Smooth muscle cell (in vitro differentiated cells): ENCODE data around the gene CGNL1. TPM values are rescaled to one million over a fixed set of nuclear protein-coding genes. Genes with fewer than 3 reads are reported as not detected.

Source experiments
- DNase-seq: peaks from one replicate; lab custom pipeline; 2025; ENCODE audit not compliant: unreplicated experiment; lab: John Stamatoyannopoulos, UW
- H2AFZ ChIP-seq: fragments of 200-600 bp; sonication (generic); 2 replicates; pipeline ENCODE4 v1.6.0; 2016; ENCODE audit warnings: antibody characterized with exemption, low read depth, mild to moderate bottlenecking
- H3F3A ChIP-seq: fragments of 200-600 bp; sonication (generic); 2 replicates; pipeline ENCODE4 v1.6.0; 2017; ENCODE audit warnings: antibody characterized with exemption, low read depth
- H3K27ac ChIP-seq: fragments of 200-600 bp; sonication (generic); 2 replicates; pipeline ENCODE4 v1.5.1; 2016; ENCODE audit warnings: low read depth, mild to moderate bottlenecking
- H3K27me3 ChIP-seq: fragments of 200-600 bp; sonication (generic); 2 replicates; pipeline ENCODE4 v1.6.1; 2016; ENCODE audit warnings: low read depth, mild to moderate bottlenecking
- H3K36me3 ChIP-seq: fragments of 200-600 bp; sonication (generic); 2 replicates; pipeline ENCODE4 v1.5.1; 2016; ENCODE audit warnings: low read depth
- H3K4me1 ChIP-seq: fragments of 200-600 bp; sonication (generic); 2 replicates; pipeline ENCODE4 v1.5.1; 2016; ENCODE audit warnings: low read depth
- H3K4me2 ChIP-seq: fragments of 200-600 bp; sonication (generic); 2 replicates; pipeline ENCODE4 v1.6.0; 2016; ENCODE audit warnings: mild to moderate bottlenecking
- H3K4me3 ChIP-seq: fragments of 200-600 bp; sonication (generic); 2 replicates; pipeline ENCODE4 v1.5.1; 2016; ENCODE audit warnings: mild to moderate bottlenecking
- H3K79me2 ChIP-seq: fragments of 200-600 bp; sonication (generic); 2 replicates; pipeline ENCODE4 v1.6.0; 2016; ENCODE audit warnings: low read depth, mild to moderate bottlenecking
- H3K9ac ChIP-seq: fragments of 200-600 bp; sonication (generic); 2 replicates; pipeline ENCODE4 v1.6.0; 2016; ENCODE audit warnings: low read depth
- H3K9me3 ChIP-seq: fragments of 200-600 bp; sonication (generic); replicated peaks from 2 replicates; pipeline ENCODE4 v1.5.1; 2016; ENCODE audit warnings: low read depth
- H4K20me1 ChIP-seq: fragments of 200-600 bp; sonication (generic); 2 replicates; pipeline ENCODE4 v1.6.0; 2016; ENCODE audit warnings: low read depth
- CTCF ChIP-seq: fragments of 200-600 bp; sonication (generic); IDR thresholded peaks from 2 replicates; pipeline ENCODE4 v1.5.1; 2017; ENCODE audit warnings: borderline replicate concordance, mild to moderate bottlenecking, antibody characterized with exemption; ENCODE audit not compliant: insufficient read depth, poor library complexity, severe bottlenecking
- WGBS: methylation state at CpG from one replicate; pipeline ENCODE4 v1.1.7; 2016; ENCODE audit warnings: low lambda C conversion rate; 5-methylcytosine and 5-hydroxymethylcytosine counted together
- polyA plus RNA-seq: library from polyadenylated mRNA; unstranded; fragments of >200 nt; fragmentation: Nextera tagmentation; extraction: Ambion mirVana; gene quantifications from 2 replicates; pipeline ENCODE4 v1.2.1, GENCODE V29; 2016
- total RNA-seq: library from RNA; depleted of rRNA; stranded (reverse); fragments of >200 nt; gene quantifications from 2 replicates; pipeline ENCODE4 v1.2.3, GENCODE V29; 2014

The CGNL1 gene
- total and polyA plus RNA-seq, 2 experiments from 2014 or later = 4.2 to 9.5 TPM

GRCh38 chr15:57485869-57486268, 109.6 kb downstream of the CGNL1 start:
- no peak for TF ChIP-seq CTCF
- H3K4me2 ChIP-seq = peak overlapping the region; percentile 28
- H3K9ac ChIP-seq = peak overlapping the region; percentile 28
- no peaks in the 10 kb centered on the region for H3K36me3 ChIP-seq
- H3K79me2 ChIP-seq = no peaks in the 10 kb centered on the region
- H3K27me3 ChIP-seq = no peaks in the 10 kb centered on the region
- no peak for DNase-seq
- no peak overlapping the region for H2AFZ ChIP-seq
- no peak overlapping the region for H3K4me3 ChIP-seq
- no peaks in the 10 kb centered on the region for H4K20me1 ChIP-seq
- 0% methylated on average over 2 of the region's 2 CpGs for WGBS
- H3F3A ChIP-seq = no peaks in the 10 kb centered on the region
- no peaks in the 10 kb centered on the region for H3K9me3 ChIP-seq
- no peaks in the 10 kb centered on the region for H3K4me1 ChIP-seq
- H3K27ac ChIP-seq = peak overlapping the region; percentile 67

- H4K20me1 ChIP-seq = no peaks in the 10 kb centered on the region
- H3K9ac ChIP-seq = no peak overlapping the region
- H3K4me1 ChIP-seq = no peaks in the 10 kb centered on the region
- H3K79me2 ChIP-seq = no peaks in the 10 kb centered on the region
- no peak for DNase-seq
- H3K4me3 ChIP-seq = no peak overlapping the region
- no peaks in the 10 kb centered on the region for H3K9me3 ChIP-seq
- no peak for TF ChIP-seq CTCF
- H3F3A ChIP-seq = no peaks in the 10 kb centered on the region
- no peaks in the 10 kb centered on the region for H3K27me3 ChIP-seq
- H3K36me3 ChIP-seq = no peaks in the 10 kb centered on the region
- no peak overlapping the region for H3K27ac ChIP-seq
- no peak overlapping the region for H2AFZ ChIP-seq
- no peak overlapping the region for H3K4me2 ChIP-seq
These were observed 110.5 kb downstream of the CGNL1 start for GRCh38 chr15:57486833-57487232.

GRCh38 chr15:57489122-57489521, 112.8 kb downstream of the CGNL1 start:
- Histone ChIP-seq H3K4me2 (no peak overlapping the region), H3K27ac (no peak overlapping the region), H3K27me3 (no peaks in the 10 kb centered on the region), H2AFZ (no peak overlapping the region), H3F3A (no peaks in the 10 kb centered on the region), H3K4me1 (no peaks in the 10 kb centered on the region), H3K4me3 (no peak overlapping the region), H3K79me2 (no peaks in the 10 kb centered on the region), H4K20me1 (no peaks in the 10 kb centered on the region), H3K9me3 (no peaks in the 10 kb centered on the region), H3K36me3 (no peaks in the 10 kb centered on the region), H3K9ac (no peak overlapping the region)
- TF ChIP-seq CTCF = no peak
- no peak for DNase-seq

- H3K79me2 ChIP-seq = no peaks in the 10 kb centered on the region
- H3K4me2 ChIP-seq = no peak overlapping the region
- no peak overlapping the region for H2AFZ ChIP-seq
These were observed 117.0 kb downstream of the CGNL1 start for GRCh38 chr15:57493351-57493750.

More at GRCh38 chr15:57493351-57493750, 117.0 kb downstream of the CGNL1 start:
- Histone ChIP-seq H3K9me3 (no peaks in the 10 kb centered on the region), H4K20me1 (no peaks in the 10 kb centered on the region), H3K4me1 (peaks cover 9% of the 10 kb centered on the region), H3K9ac (no peak overlapping the region), H3F3A (no peaks in the 10 kb centered on the region), H3K27me3 (no peaks in the 10 kb centered on the region), H3K36me3 (no peaks in the 10 kb centered on the region), H3K27ac (no peak overlapping the region), H3K4me3 (no peak overlapping the region)
- 54% methylated on average over 4 of the region's 4 CpGs for WGBS
- no peak for DNase-seq
- no peak for TF ChIP-seq CTCF
